MCF 10A (cell line): Measurements from ENCODE around the gene STK33. TPM values are rescaled to one million over a fixed set of nuclear protein-coding genes. Genes with fewer than 3 reads are reported as not detected.

Experiments
- BruUV-seq: library from RNA; stranded (reverse); fragments of 400-500 nt; replicated peaks from 2 replicates; lab custom pipeline; 2021; lab: Mats Ljungman, UMichigan
- CTCF ChIA-PET: fragments of 300-600 bp; sonication (Branson Sonifier 250); formaldehyde crosslinking; extraction: SDS; loops from one replicate; lab custom pipeline; 2021; ENCODE audit warnings: antibody characterized with exemption, inconsistent platforms; lab: Yijun Ruan, JAX
- POLR2A ChIA-PET: fragments of 300-600, 350-650 bp; sonication (Branson Sonifier 250); formaldehyde crosslinking; extraction: SDS; loops from one replicate; lab custom pipeline; 2020; ENCODE audit warnings: antibody characterized with exemption, inconsistent platforms; lab: Yijun Ruan, JAX
- DNase-seq: peaks from one replicate; pipeline ENCODE4 v3.0.0-alpha.2; 2018; ENCODE audit not compliant: unreplicated experiment
- H3K27ac Mint-ChIP-seq: one replicate; pipeline ENCODE4 v1.8.0; 2022; ENCODE audit warnings: mild to moderate bottlenecking, low read depth, mixed read lengths; ENCODE audit not compliant: unreplicated experiment
- H3K27me3 Mint-ChIP-seq: one replicate; pipeline ENCODE4 v1.8.0; 2022; ENCODE audit warnings: mixed read lengths; ENCODE audit not compliant: insufficient read depth, unreplicated experiment
- H3K36me3 Mint-ChIP-seq: one replicate; pipeline ENCODE4 v1.8.0; 2022; ENCODE audit warnings: mild to moderate bottlenecking, moderate library complexity, mixed read lengths; ENCODE audit not compliant: insufficient read depth, unreplicated experiment
- H3K4me1 Mint-ChIP-seq: one replicate; pipeline ENCODE4 v1.8.0; 2022; ENCODE audit warnings: mixed read lengths; ENCODE audit not compliant: insufficient read depth, unreplicated experiment
- H3K4me3 Mint-ChIP-seq: one replicate; pipeline ENCODE4 v1.8.0; 2022; ENCODE audit warnings: mild to moderate bottlenecking, moderate library complexity, mixed read lengths; ENCODE audit not compliant: unreplicated experiment
- H3K9me3 Mint-ChIP-seq: one replicate; pipeline ENCODE4 v1.8.0; 2022; ENCODE audit warnings: mixed read lengths; ENCODE audit not compliant: unreplicated experiment
- CTCF ChIP-seq: fragments of 200-600 bp; IDR thresholded peaks from one replicate; pipeline ENCODE4 v1.8.0; 2022; ENCODE audit warnings: antibody characterized with exemption, mild to moderate bottlenecking; ENCODE audit not compliant: unreplicated experiment
- intact Hi-C: fragments of 100-400 bp; cut with micrococcal nuclease; formaldehyde crosslinking; loops from 2 replicates; pipeline ENCODE4 v1.14.1; 2022
- total RNA-seq: library from RNA; stranded (reverse); gene quantifications from 2 replicates; pipeline ENCODE4 v1.2.3, GENCODE V29; 2022

Gene STK33
- total RNA-seq, 1 experiment from 2014 or later = 0.58 TPM

GRCh38 chr11:8573777-8574176 is 20.3 kb downstream of the STK33 start:
- Mint-ChIP-seq H3K9me3 (no peaks in the 10 kb centered on the region), H3K4me1 (no peaks in the 10 kb centered on the region), H3K27me3 (peaks cover 16% of the 10 kb centered on the region), H3K27ac (no peak overlapping the region), H3K36me3 (no peaks in the 10 kb centered on the region), H3K4me3 (no peak overlapping the region)
- intact Hi-C loops = no loop called here
- no TSS peak for BruUV-seq
- ChIA-PET CTCF (interaction anchor here (1.3 kb wide), 1 partner anchor 381 kb away, joined by 6 read pairs; no protein-coding TSS in a partner anchor), POLR2A (no interaction called here)
- TF ChIP-seq CTCF = no peak
- no peak for DNase-seq

GRCh38 chr11:8567602-8568198 is 26.3 kb downstream of the STK33 start:
- intact Hi-C loops = loop anchor here (2.0 to 10.0 kb wide), 2 partner anchors 239 to 563 kb away; no protein-coding TSS in a partner anchor
- peak; percentile 33 for DNase-seq
- Mint-ChIP-seq H3K27ac (no peak overlapping the region), H3K27me3 (peaks cover 28% of the 10 kb centered on the region), H3K9me3 (no peaks in the 10 kb centered on the region), H3K4me1 (peaks cover 6% of the 10 kb centered on the region), H3K4me3 (no peak overlapping the region), H3K36me3 (no peaks in the 10 kb centered on the region)
- no TSS peak for BruUV-seq
- ChIA-PET POLR2A (interaction anchor here (0.6 to 1.7 kb wide), 8 partner anchors 9 to 455 kb away, joined by 3 to 8 read pairs (median 3); partner anchors contain the start of gene TMEM9B), CTCF (interaction anchor here (0.7 to 6.8 kb wide), 37 partner anchors 12 to 676 kb away, joined by 3 to 99 read pairs (median 4); partner anchors contain the start of gene LMO1)
- no peak for TF ChIP-seq CTCF

- CTCF ChIA-PET = interaction anchor here (0.6 to 6.8 kb wide), 46 partner anchors 8 to 560 kb away, joined by 3 to 99 read pairs (median 4); partner anchors contain the start of gene LMO1
- H3K4me3 Mint-ChIP-seq = no peak overlapping the region
- intact Hi-C loops = loop anchor here (1.0 to 10.0 kb wide), 6 partner anchors 238 to 562 kb away; no protein-coding TSS in a partner anchor
- TF ChIP-seq CTCF = peak; percentile 64
- H3K9me3 Mint-ChIP-seq = peaks cover 9% of the 10 kb centered on the region
- H3K27ac Mint-ChIP-seq = no peak overlapping the region
- peaks cover 38% of the 10 kb centered on the region for H3K27me3 Mint-ChIP-seq
- no TSS peak for BruUV-seq
- peak; percentile 59 for DNase-seq
- no peaks in the 10 kb centered on the region for H3K36me3 Mint-ChIP-seq
- H3K4me1 Mint-ChIP-seq = peaks cover 6% of the 10 kb centered on the region
- POLR2A ChIA-PET = interaction anchor here (0.6 to 1.7 kb wide), 7 partner anchors 10 to 580 kb away, joined by 3 to 9 read pairs (median 3); partner anchors contain the start of genes EIF3F and TMEM9B
These were observed 27.3 kb downstream of the STK33 start for GRCh38 chr11:8566613-8567210.

- CTCF ChIA-PET = interaction anchor here (0.5 to 6.8 kb wide), 5 partner anchors 231 to 558 kb away, joined by 3 to 99 read pairs (median 4); no protein-coding TSS in a partner anchor
- no TSS peak for BruUV-seq
- TF ChIP-seq CTCF = no peak
- H3K4me3 Mint-ChIP-seq = no peak overlapping the region
- POLR2A ChIA-PET = interaction anchor here (0.9 kb wide), 1 partner anchor 395 kb away, joined by 3 read pairs; no protein-coding TSS in a partner anchor
- H3K27me3 Mint-ChIP-seq = peaks cover 37% of the 10 kb centered on the region
- intact Hi-C loops = loop anchor here (10.0 kb wide), 1 partner anchor 560 kb away; no protein-coding TSS in a partner anchor
- no peak for DNase-seq
- no peaks in the 10 kb centered on the region for H3K36me3 Mint-ChIP-seq
- peaks cover 21% of the 10 kb centered on the region for H3K9me3 Mint-ChIP-seq
- H3K27ac Mint-ChIP-seq = no peak overlapping the region
- peaks cover 6% of the 10 kb centered on the region for H3K4me1 Mint-ChIP-seq
These were observed 29.5 kb downstream of the STK33 start for GRCh38 chr11:8564526-8564925.
